ENCODE data around the gene IRF2BP1.

The IRF2BP1 gene

DNA sequence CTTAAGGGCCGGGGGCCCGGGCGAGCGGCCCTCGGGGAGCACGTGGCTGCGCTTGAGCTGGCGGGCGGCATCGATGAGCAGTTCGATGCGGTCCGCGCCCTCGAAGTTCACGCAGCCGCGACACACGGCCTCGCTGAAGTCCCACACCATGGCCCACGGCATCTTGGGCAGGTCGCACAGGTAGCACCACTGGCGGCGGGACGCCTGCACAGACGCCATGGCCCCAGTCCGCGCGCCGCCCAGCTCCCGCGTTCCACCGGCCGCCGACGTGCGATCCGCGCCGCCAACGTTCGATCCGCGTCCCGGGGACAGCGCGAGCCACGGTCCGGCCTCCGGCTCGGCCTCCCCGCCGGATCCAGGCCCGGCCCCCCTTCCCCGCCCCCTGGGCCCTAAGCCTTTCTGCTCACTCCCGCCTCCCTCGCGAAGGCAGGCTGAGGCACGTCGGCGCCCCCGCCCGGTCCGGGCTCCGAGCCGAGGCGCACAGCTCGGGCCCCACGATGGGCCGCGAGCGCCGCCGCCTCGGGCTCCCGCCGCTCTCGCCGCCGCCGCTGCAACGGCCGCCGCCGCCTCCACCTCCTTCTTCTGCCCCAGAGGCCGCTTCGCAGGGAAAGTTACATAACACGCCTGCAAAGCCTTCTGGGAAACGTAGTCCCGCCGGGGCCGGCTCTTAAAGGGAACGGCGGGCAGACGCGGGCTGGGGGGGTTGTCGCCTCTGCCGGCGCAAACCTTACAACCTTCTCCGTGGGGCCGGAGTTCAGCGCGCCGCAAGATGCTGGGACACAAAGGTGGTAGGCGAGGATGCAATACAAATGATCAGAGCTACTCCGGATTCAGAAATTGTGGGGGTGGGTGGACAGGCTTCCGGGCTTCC lies at the start of gene IRF2BP1:
TSS of gene IRF2BP1 (minus strand) at position 586 of the 871 bp plus-strand sequence. CDS start at position 219, 367 bp downstream.
- peak; percentile 83 to 84 for DNase-seq

DNA sequence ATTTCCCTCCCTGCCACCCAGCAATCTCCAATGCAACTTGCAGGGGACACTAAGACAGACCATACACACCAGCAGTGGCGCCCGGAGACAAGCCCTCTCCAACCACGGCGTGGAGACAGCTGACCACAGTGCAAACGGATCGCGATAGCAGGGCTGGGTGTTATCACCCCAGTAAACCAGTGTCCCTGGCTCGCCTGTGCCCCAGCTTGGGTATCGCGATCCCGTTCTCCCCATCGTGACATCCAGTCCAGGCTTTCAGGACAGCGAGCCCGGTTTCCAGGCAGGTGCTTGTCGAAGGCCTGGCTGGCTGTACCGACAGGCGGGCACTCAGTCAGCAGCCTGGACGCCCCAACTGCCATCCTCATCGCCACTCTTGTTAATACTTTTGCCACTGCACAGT lies 49.3 kb upstream of the IRF2BP1 start:
- no peak for DNase-seq

DNA sequence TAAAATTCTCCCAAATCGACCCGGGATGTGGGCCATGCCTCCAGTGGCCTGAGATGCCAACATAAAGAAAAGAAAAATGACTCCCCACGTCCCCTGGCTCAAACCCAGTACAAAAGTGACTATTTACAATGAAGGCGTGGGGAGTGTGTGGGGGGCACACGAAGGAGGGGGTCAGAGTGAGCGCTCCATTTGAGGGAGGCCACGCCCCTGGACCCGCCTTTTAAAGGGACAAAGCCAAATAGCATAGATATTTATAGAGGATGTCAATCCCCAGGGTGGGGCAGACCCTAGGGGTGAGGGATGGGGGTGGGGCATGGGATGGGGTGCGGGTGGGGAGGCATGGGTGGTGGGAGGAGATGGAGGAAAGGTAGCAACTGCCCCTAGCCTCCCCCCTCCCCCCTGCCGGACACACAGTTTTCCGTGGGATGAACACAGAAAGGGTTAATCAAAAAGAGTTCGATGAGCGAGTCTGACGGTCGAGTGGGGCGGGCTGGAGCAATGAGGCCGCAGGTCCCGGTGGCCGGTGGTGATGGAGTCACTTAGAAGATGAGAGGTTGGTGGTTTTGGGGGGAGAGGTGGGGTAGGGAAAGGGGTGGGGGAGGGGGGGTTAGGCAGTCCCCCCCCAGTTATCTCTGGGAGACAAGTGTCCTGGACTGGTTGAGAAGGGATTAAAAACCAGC lies 48.8 kb upstream of the IRF2BP1 start:
- DNase-seq: no peak

GRCh38 chr19:45933759-45934158 lies 47.8 kb upstream of the IRF2BP1 start:
- DNase-seq: no peak

- DNase-seq: no peak
These were observed 45.1 kb upstream of the IRF2BP1 start for GRCh38 chr19:45931055-45931454.

- no peak for DNase-seq
These were observed 43.3 kb upstream of the IRF2BP1 start for GRCh38 chr19:45929247-45929646.

- DNase-seq: peak; percentile 89 to 95
These were observed 41.8 kb upstream of the IRF2BP1 start for GRCh38 chr19:45927565-45928261.

DNA sequence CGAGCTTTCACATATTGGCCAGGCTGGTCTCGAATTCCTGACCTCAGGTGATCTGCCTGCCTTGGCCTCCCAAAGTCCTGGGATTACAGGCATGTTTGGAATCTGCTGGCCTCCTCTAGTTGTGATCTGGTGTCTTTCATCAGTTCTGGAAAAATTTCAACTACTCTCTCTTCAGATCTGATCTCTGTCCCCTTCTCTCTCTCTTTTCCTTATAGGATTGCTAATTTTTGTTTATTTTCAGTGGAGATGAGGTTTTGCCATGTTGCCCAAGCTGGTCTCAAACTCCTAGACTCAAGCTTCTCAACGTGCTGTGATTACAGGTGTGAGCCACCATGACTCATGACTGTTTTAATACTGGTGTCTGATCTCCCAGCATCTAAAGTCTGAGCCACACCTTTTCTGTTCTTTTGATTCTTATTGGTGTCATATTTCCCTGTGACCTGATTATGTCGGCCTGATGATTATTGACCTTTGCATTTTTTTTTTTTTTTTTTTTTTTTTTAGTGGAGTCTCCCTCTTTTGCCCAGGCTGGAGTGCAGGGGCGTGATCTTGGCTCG lies 39.0 kb upstream of the IRF2BP1 start:
- no peak for DNase-seq

GRCh38 chr19:45922281-45922680 lies 36.3 kb upstream of the IRF2BP1 start:
- DNase-seq: no peak

DNA sequence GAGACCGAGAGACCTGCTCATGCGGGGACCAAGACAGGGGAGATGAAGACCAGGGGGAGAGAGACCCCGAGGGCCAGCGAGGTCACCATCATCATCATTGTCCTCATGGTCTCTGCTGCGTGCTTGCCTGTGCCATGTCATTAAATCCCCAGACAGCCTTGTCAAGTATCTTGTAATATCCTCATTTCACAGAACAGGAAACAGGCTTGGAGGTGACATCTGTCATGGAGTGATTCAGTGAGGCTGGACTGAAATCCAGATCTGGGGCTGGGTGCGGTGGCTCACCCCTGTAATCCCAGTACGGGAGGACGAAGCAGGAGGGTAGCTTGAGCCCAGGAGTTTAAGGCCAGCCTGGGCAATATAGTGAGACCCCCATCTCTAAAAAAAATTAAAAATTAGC lies 34.5 kb upstream of the IRF2BP1 start:
- DNase-seq: no peak

- DNase-seq: no peak
These were observed 33.7 kb upstream of the IRF2BP1 start for GRCh38 chr19:45919678-45920077.

GRCh38 chr19:45918721-45919120 lies 32.8 kb upstream of the IRF2BP1 start:
- DNase-seq: no peak

DNA sequence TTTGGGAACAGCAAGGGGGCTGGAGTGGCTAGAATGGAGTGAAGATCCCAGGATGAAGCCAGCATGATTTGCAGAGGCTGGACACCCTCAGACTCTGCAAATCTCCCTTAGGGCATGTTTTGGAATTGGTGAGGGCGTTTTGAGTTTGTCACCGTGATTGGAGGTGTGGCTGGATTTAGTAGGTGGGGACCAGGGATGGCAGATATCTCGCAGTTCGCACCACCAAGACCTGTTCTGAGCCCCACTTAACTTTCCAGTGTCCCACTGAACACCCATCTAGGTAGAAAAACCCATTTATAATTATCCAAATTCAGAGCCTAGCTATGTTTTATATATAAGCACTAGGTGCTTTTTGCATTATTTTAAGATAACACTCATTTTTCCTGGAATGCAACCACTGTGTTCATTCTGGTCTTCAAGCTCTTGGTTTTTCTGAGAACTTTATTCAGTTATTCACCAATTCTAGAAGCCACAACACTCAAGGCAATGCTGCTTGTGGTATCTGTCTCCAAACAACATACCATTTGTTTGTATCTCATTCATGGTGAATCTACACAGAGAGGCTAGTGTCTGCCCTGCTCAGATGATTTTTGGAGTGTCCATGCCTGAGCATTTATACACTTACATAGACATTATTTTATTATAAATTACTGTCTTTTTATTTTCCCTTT lies 31.6 kb upstream of the IRF2BP1 start:
- no peak for DNase-seq

DNA sequence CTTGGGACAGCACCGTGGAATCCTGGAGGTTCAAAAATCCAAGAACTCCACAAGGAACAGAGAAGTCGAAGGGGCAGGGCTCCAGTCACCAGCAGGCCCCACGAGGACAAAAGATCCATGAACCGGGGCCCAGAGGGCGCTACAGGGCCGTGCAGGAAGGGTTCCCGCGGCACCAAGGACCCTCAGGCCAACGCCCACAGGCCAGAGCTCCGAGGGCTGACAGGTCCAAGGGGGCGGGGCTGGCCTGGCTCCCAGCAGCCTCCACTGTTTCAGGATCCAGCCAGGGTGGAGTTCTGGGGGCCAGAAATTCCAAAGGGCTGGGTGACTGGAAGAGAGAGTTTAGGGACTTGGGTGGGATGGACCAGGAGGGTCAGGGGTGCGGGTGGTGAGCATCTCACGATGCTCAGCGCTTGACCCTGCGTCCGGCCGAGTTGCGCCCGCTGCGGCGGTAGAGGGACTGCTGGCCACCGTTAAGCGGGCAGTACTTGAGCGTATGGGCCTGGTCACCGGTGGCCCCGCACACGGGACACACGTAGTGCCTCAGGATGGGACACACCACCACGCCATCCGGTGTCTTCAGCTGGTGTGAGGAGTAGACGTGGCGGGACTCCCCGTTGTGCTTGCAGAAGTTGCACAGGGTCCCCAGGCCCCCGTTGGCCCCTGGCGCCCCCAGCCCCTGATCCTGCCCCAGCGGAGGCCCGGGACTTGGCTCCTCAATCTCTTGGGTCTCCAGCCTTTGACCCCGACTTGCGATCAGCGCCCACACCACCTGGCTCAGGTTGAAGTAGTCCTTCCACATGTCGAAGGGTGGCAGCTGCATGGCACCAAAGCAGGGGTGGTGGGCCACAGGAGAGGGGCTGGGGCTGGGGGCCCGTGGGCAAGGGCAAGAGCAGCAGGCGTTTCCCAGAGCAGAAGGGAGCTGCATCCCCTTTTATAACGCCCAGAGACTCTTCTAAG lies 28.2 kb upstream of the IRF2BP1 start, which contains the start of gene NANOS2:
TSS of gene NANOS2 (minus strand) at position 905 of the 957 bp plus-strand sequence. CDS start at position 820, 85 bp downstream.
- DNase-seq: no peak

DNA sequence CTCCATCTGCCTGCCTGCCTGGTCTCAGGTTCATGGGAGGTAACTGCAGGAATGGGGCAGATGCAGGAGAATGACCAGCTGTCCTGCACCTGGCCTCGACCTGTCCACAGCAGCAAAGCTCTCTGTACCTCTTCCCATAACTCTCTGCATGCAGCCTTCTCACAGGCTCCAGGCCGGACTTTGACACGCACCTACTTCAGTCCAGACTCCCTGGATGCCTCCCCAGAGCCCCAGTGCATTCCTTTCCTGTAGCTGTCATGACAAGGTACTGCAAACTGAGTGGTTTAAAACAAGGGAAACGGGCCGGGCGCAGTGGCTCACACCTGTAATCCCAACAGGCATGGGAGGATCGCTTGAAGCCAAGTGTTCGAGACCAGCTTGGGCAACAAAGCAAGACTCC lies 25.4 kb upstream of the IRF2BP1 start:
- DNase-seq: no peak

DNA sequence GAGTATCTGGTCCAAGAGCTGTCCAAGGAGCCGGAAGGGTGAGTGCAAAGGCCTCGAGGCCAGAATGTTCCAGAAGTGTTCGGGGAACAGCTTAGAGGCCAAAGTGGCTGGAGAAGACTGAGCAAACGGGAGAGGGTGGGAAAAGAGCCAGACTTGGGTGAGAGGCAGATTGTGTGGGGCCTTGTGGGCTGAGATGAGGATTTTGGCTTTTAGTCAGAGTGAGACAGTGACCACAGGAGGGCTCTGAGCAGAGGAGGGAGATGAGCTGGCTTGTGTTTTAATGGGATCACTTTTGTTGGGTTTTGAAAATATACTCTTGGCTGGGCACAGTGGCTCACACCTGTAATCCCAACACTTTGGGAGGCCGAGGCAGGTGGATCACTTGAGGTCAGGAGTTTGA lies 23.0 kb upstream of the IRF2BP1 start:
- DNase-seq: no peak

GRCh38 chr19:45906221-45906620 lies 20.3 kb upstream of the IRF2BP1 start:
- no peak for DNase-seq

DNA sequence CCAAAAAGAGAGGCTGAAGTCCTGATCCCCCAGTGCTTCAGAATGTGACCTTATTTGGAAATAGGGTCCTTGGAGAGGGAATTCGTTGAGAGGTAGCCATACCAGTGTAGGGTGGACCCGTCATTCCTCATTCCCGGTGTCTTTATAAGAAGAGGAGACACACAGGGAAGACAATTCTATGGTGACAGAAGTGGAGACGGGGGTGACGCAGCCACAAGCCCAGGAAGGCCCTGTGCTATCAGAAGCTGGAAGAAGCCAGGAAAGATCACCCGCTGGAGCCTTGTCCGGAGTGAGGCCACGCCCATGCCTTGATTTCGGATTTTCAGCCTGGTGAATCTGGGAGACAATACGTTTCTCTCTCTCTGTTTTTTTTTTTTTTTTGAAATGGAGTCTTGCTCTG lies 19.1 kb upstream of the IRF2BP1 start:
- no peak for DNase-seq

GRCh38 chr19:45902651-45903625 lies 17.0 kb upstream of the IRF2BP1 start:
- DNase-seq: peak; percentile 96 to 98

All from NCI-H187 (cell line).